GM12878 (cell line): ENCODE measurements around the gene CDX1. TPM values are rescaled to one million over a fixed set of nuclear protein-coding genes. Genes with fewer than 3 reads are reported as not detected.

Source experiments
- ATAC-seq: fragments of 200-7000 bp; cut with Tn5 transposase; 3 replicates; pipeline ENCODE4 v1.9.1; 2020; ENCODE audit warnings: mild to moderate bottlenecking, moderate library complexity
- BruUV-seq: library from RNA; stranded (reverse); fragments of 400-500 nt; replicated peaks from 2 replicates; lab custom pipeline; 2021; lab: Mats Ljungman, UMichigan
- CTCF ChIA-PET: fragments of 300-600 bp; sonication (Branson Sonifier 250); formaldehyde crosslinking; extraction: SDS; loops from one replicate; lab custom pipeline; 2021; ENCODE audit warnings: inconsistent platforms; lab: Yijun Ruan, JAX
- POLR2A ChIA-PET: fragments of 350-600 bp; formaldehyde crosslinking; extraction: SDS; loops from one replicate; lab custom pipeline; 2021; ENCODE audit warnings: inconsistent platforms; lab: Charles Lee
- RAD21 ChIA-PET: fragments of 300-600 bp; sonication (Branson Sonifier 250); formaldehyde crosslinking; loops from one replicate; lab custom pipeline; 2023; ENCODE audit warnings: antibody characterized with exemption; ENCODE audit not compliant: unreplicated experiment; lab: Charles Lee
- SMC1A ChIA-PET: fragments of 300-600 bp; sonication (Branson Sonifier 250); formaldehyde crosslinking; loops from one replicate; lab custom pipeline; 2023; ENCODE audit not compliant: unreplicated experiment, uncharacterized antibody; lab: Charles Lee
- DNase-seq: peaks from one replicate; pipeline ENCODE4 v3.0.0-alpha.2; 2011; ENCODE audit warnings: low read depth, low spot score
- FAIRE-seq: peaks from 3 replicates; lab custom pipeline; 2011; peaks lifted over from hg19 to GRCh38; lab: Jason Lieb, UNC
- H2AFZ ChIP-seq: 2 replicates; pipeline ENCODE4 v1.6.0; 2011; ENCODE audit warnings: low read depth, low read length, control low read depth; ENCODE audit not compliant: control insufficient read depth
- H3K27ac ChIP-seq: 2 replicates; pipeline ENCODE4 v1.5.1; 2011; ENCODE audit warnings: control low read depth; ENCODE audit not compliant: control insufficient read depth, insufficient read depth
- H3K27me3 ChIP-seq, 2 experiments: replicated peaks in 1 of 2; 2 replicates each; pipeline versions ENCODE4 v1.6.0 to v1.6.1; 2011; ENCODE audit warnings: low read length in 1 of 2; ENCODE audit not compliant: control insufficient read depth in 2 of 2, insufficient read depth in 2 of 2
- H3K36me3 ChIP-seq, 2 experiments: 2 replicates each; pipeline ENCODE4 v1.5.1; 2011; ENCODE audit warnings: low read length in 1 of 2; ENCODE audit not compliant: control insufficient read depth in 2 of 2, insufficient read depth in 2 of 2
- H3K4me1 ChIP-seq: 2 replicates; pipeline ENCODE4 v1.6.1; 2011; ENCODE audit warnings: mild to moderate bottlenecking, low read length, moderate library complexity, mixed read lengths; ENCODE audit not compliant: control insufficient read depth, insufficient read depth
- H3K4me2 ChIP-seq: 2 replicates; pipeline ENCODE4 v1.6.0; 2011; ENCODE audit warnings: control low read depth; ENCODE audit not compliant: control insufficient read depth, insufficient read depth
- H3K4me3 ChIP-seq: fragments of 200-600 bp; sonication (generic); 2 replicates; pipeline ENCODE4 v1.5.1; 2016
- H3K79me2 ChIP-seq: 2 replicates; pipeline ENCODE4 v1.6.0; 2011; ENCODE audit warnings: low read length; ENCODE audit not compliant: control insufficient read depth, insufficient read depth
- H3K9ac ChIP-seq: 2 replicates; pipeline ENCODE4 v1.8.0; 2011; ENCODE audit warnings: low read length, control low read depth, mixed read lengths; ENCODE audit not compliant: control insufficient read depth, insufficient read depth
- H3K9me3 ChIP-seq: replicated peaks from 3 replicates; pipeline ENCODE4 v1.5.1; 2011; ENCODE audit warnings: mild to moderate bottlenecking, low read length; ENCODE audit not compliant: control insufficient read depth, insufficient read depth
- H4K20me1 ChIP-seq: 2 replicates; pipeline ENCODE4 v1.6.0; 2011; ENCODE audit not compliant: control insufficient read depth, insufficient read depth
- BACH1 ChIP-seq: fragments of 450-650 bp; IDR thresholded peaks from 2 replicates; pipeline ENCODE4 v1.6.1; 2017; ENCODE audit warnings: mild to moderate bottlenecking, borderline replicate concordance
- BCL11A ChIP-seq: IDR thresholded peaks from 2 replicates; pipeline ENCODE4 v1.6.1; 2011; ENCODE audit warnings: low read depth, low read length
- CTCF ChIP-seq, 3 experiments: IDR thresholded peaks in 2 of 3; conservative IDR thresholded peaks in 1 of 3; 2 replicates each; pipeline ENCODE4 v1.5.1; 2011; ENCODE audit warnings: low read depth in 3 of 3, low read length in 3 of 3, mild to moderate bottlenecking in 3 of 3, control low read depth in 2 of 3, moderate library complexity in 2 of 3, inconsistent platforms in 1 of 3, mixed read lengths in 1 of 3; ENCODE audit not compliant: control insufficient read depth in 2 of 3, insufficient read depth in 1 of 3; ENCODE audit errors: extremely low read depth in 1 of 3
- IKZF2 ChIP-seq, 2 experiments: fragments of 450-650 bp; IDR thresholded peaks; 2 replicates each; pipeline ENCODE4 v1.6.1; 2017; ENCODE audit warnings: mild to moderate bottlenecking in 2 of 2, moderate library complexity in 2 of 2
- IRF4 ChIP-seq: IDR thresholded peaks from 2 replicates; pipeline ENCODE4 v1.6.1; 2011; ENCODE audit warnings: low read depth, low read length
- JUNB ChIP-seq: IDR thresholded peaks from 2 replicates; pipeline ENCODE4 v1.6.1; 2016; ENCODE audit warnings: antibody characterized with exemption, mild to moderate bottlenecking
- KDM1A ChIP-seq: fragments of 200-600 bp; sonication (generic); IDR thresholded peaks from 2 replicates; pipeline ENCODE4 v1.6.1; 2016; ENCODE audit warnings: borderline replicate concordance
- MTA3 ChIP-seq: IDR thresholded peaks from 2 replicates; pipeline ENCODE4 v1.6.1; 2012; ENCODE audit warnings: low read length, inconsistent platforms, borderline replicate concordance
- PML ChIP-seq: IDR thresholded peaks from 2 replicates; pipeline ENCODE4 v1.6.1; 2012; ENCODE audit warnings: low read length, inconsistent platforms
- SUZ12 ChIP-seq: fragments of 200-600 bp; sonication (generic); IDR thresholded peaks from one replicate; pipeline ENCODE4 v1.6.1; 2018; ENCODE audit warnings: antibody characterized with exemption, mild to moderate bottlenecking; ENCODE audit not compliant: unreplicated experiment
- TBL1XR1 ChIP-seq: IDR thresholded peaks from 2 replicates; pipeline ENCODE4 v1.6.1; 2012; ENCODE audit warnings: low read depth, low read length, improper control_type of control experiment
- TCF7 ChIP-seq: IDR thresholded peaks from 2 replicates; pipeline ENCODE4 v1.6.1; 2014; ENCODE audit warnings: antibody characterized with exemption, borderline replicate concordance
- ZBTB40 ChIP-seq: fragments of 450-650 bp; IDR thresholded peaks from 2 replicates; pipeline ENCODE4 v1.6.1; 2016; ENCODE audit warnings: mild to moderate bottlenecking, moderate library complexity, borderline replicate concordance
- ZNF24 ChIP-seq: fragments of 450-650 bp; IDR thresholded peaks from 2 replicates; pipeline ENCODE4 v1.6.1; 2017; ENCODE audit warnings: antibody characterized with exemption, mild to moderate bottlenecking
- WGBS: methylation state at CpG from one replicate; pipeline ENCODE4 v1.1.6; 2016; ENCODE audit warnings: low lambda C conversion rate; ENCODE audit not compliant: insufficient replicate concordance, insufficient coverage; ENCODE audit errors: missing lambda C conversion rate; 5-methylcytosine and 5-hydroxymethylcytosine counted together
- in situ Hi-C: fragments of 300-500 bp; cut with MboI; formaldehyde crosslinking; loops from 9 replicates; pipeline ENCODE4 v1.14.3; 2018; ENCODE audit warnings: mixed read lengths
- intact Hi-C: fragments of 100-400 bp; cut with micrococcal nuclease; formaldehyde crosslinking; loops from one replicate; pipeline ENCODE4 v1.14.2; 2022; ENCODE audit not compliant: unreplicated experiment
- polyA plus RNA-seq, 11 experiments: library from polyadenylated mRNA; depleted of rRNA in 4 of 11; unstranded in 6 of 11; stranded (reverse) in 5 of 11; fragments of >200 nt; fragmentation: Nextera tagmentation in 4 of 11; fragmentation: Illumina TruSeq in 1 of 11; extraction: Ambion mirVana in 4 of 11; extraction: Trizol in 1 of 11; gene quantifications; 1 replicate in 1 of 11; 2 replicates in 10 of 11; pipeline versions ENCODE4 v1.2.1 to v1.2.3, GENCODE V29; 2011 to 2016; ENCODE audit warnings: inconsistent platforms in 2 of 11, missing spikeins in 2 of 11, low read depth in 1 of 11
- total RNA-seq, 4 experiments: library from RNA; depleted of rRNA in 3 of 4; stranded (reverse); fragments of >200 nt in 3 of 4; fragmentation: Illumina TruSeq in 1 of 4; extraction: Trizol in 1 of 4; gene quantifications; 2 replicates each; pipeline versions ENCODE4 v1.2.1 to v1.2.3, GENCODE V29; 2013 to 2021

The CDX1 gene
- total and polyA plus RNA-seq, 10 of the 15 experiments (the other 5 are each of a cell fraction or from before 2014, with no cell fraction given), result not detected

GRCh38 chr5:150156540-150156939 is 10.0 kb upstream of the CDX1 start (continued):
- TF ChIP-seq CTCF (IDR thresholded peaks at IDR 0.05 in 2 of 3, conservative IDR thresholded peaks at IDR 0.05 in 1 of 3; ENCODE audit: control insufficient read depth in 2 of 3, extremely low read depth in 1 of 3, insufficient read depth in 1 of 3, low read depth in 3 of 3, low read length in 3 of 3) (no peak), BACH1 (no peak), IRF4 (no peak)

- no peak for DNase-seq
- no peaks in the 10 kb centered on the region for H3K27me3 ChIP-seq
- in situ Hi-C loops, result no loop called here
- no peak overlapping the region for H3K9ac ChIP-seq
- ChIA-PET SMC1A (no interaction called here), RAD21 (interaction anchor here (3.1 kb wide), 1 partner anchor 12 kb away, joined by 13 read pairs; no protein-coding TSS in a partner anchor), CTCF (interaction anchor here (1.2 kb wide), 1 partner anchor 18 kb away, joined by 3 read pairs; no protein-coding TSS in a partner anchor)
- H3K9me3 ChIP-seq, result no peaks in the 10 kb centered on the region
- ATAC-seq, result no peak
- no peaks in the 10 kb centered on the region for H4K20me1 ChIP-seq
- no peak for TF ChIP-seq KDM1A
- no peak for TF ChIP-seq TCF7
- TF ChIP-seq PML, result no peak
- no peak for TF ChIP-seq TBL1XR1
- no peak for TF ChIP-seq IKZF2 (IDR thresholded peaks at IDR 0.05)
- no peak for TF ChIP-seq ZNF24
- TF ChIP-seq SUZ12, result no peak
- TF ChIP-seq JUNB, result no peak
- no peak for TF ChIP-seq ZBTB40
- no peak for TF ChIP-seq MTA3
- no peak for TF ChIP-seq BCL11A
- TF ChIP-seq, all 136 proteins: peak for 0
- Histone ChIP-seq H3K36me3 (no peaks in the 10 kb centered on the region), H3K4me1 (peaks cover 13% of the 10 kb centered on the region), H2AFZ (no peak overlapping the region), H3K4me2 (no peak overlapping the region), H3K27ac (no peak overlapping the region), H3K4me3 (no peak overlapping the region), H3K79me2 (no peaks in the 10 kb centered on the region)
- no peak for FAIRE-seq
- BruUV-seq, result no TSS peak
- POLR2A ChIA-PET, result interaction anchor here (0.8 kb wide), 1 partner anchor 19 kb away, joined by 3 read pairs; no protein-coding TSS in a partner anchor
- intact Hi-C loops, result no loop called here
- WGBS, result 57% methylated on average over 3 of the region's 3 CpGs
These were observed 9.4 kb upstream of the CDX1 start for GRCh38 chr5:150157168-150157567.
